NCI-H1694 treated with DMSO at 0.1 percent for 48 hours (cell line): Measurements from ENCODE around the gene LIPH.

Experiments
- DNase-seq: peaks from one replicate; lab custom pipeline; 2025; lab: John Stamatoyannopoulos, UW

LIPH gene

DNA sequence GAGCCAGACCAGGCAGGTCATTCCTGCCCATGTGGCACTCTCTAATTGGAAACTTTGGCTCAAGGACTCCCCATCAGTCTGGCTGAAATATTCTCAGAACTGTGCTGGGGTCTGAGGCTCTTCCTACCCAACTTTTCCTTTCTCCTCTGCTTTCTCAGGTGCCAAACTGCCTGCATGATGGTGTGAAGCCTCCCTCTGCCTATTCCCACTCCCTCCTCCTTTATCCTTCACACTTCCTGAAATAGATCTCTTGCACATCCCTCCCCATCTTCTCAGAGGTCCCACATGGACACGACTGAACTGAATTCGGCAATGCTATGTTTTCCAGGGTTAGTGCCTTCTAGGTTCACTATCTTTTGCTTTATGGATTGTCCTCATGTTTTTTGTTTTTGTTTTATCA is 12.5 kb downstream of the LIPH start:
- DNase-seq = no peak

- peak; percentile 4 for DNase-seq
Observed at GRCh38 chr3:185537369-185537970, 14.9 kb downstream of the LIPH start.

- DNase-seq = no peak
Observed at GRCh38 chr3:185534511-185534910, 17.9 kb downstream of the LIPH start.

DNA sequence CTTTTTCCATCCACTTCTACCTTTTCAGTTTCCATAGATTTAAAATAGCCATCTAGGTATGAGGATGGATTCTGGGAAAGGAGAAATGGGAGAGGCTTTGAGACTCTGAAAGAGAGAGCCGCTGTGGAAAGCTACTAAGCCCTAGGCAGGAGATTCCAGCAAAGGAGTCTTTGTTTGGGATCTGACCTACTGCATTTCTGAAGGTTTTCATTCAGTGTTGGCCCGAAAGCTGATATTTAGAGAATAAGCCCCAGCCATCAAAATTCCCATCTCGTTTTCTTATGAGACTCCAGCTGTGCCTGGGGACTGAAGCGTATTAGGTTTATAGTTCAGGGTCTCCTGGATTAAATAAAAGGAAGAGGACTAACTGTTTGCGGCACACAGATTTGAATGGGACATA is 19.5 kb downstream of the LIPH start:
- DNase-seq = no peak

- no peak for DNase-seq
Observed at GRCh38 chr3:185530856-185531255, 21.5 kb downstream of the LIPH start.

DNA sequence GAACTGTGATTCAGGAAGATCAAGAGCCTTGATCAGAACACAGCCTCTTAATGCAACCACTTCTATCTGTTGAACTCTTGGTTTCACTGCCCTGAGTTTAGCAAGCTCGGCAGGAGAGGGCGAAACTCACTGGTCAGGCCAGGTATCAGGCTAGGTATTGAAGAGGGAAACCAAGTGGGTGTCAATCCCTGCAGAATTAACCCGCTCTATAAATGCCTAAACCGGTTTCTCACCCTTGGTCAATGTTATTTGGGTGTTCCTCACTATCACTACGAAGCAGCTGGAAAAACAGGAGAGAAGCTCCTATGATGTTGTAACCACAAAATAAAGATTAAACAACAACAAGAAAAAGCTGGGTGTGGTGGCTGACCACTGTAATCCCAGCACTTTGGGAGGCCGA is 23.9 kb downstream of the LIPH start:
- DNase-seq = no peak

DNA sequence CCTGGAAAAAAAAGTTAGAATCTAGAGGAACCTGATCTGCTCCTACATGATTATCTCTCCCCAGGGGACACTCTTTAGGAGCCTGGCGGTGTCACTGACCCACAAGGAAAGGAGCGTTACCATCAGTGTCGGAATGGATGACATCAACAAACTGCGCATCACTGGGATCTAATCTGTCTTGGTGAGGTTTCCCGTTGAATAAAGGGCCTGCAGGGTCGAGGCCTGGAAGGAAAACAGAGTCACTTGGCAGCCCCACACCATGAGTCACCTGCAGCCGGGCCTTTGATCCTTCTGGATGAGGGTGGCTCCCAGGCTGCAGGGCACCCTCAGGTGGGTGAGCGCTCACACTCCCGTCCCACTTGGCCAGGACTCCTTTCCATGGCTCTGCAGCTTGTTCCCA is 25.0 kb downstream of the LIPH start:
- no peak for DNase-seq

DNA sequence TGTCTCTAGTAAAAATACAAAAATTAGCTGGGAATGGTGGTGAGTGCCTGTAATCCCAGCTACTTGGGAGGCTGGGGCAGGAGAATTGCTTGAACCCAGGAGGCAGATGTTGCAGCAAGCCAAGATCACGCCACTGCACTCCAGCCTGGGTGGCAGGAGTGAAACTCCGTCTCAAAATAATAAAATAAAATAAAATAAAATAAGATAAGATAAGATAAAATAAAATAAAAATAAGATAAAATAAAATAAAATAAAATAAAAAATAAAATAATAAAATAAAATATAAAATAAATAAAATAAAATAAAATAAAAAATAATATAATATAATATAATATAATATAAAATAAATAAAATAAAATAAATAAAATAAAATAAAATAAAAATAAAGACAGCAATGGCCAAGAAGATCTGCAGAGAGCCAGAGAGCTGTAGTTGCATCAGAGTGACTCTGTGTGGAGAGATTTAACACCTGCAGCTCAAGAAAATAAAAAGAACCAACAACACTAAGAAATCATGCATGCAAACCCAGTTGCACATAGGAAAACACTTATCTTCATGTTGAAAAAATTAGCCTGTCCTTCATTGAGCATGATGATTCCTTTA is 25.9 kb downstream of the LIPH start:
- DNase-seq = no peak

DNA sequence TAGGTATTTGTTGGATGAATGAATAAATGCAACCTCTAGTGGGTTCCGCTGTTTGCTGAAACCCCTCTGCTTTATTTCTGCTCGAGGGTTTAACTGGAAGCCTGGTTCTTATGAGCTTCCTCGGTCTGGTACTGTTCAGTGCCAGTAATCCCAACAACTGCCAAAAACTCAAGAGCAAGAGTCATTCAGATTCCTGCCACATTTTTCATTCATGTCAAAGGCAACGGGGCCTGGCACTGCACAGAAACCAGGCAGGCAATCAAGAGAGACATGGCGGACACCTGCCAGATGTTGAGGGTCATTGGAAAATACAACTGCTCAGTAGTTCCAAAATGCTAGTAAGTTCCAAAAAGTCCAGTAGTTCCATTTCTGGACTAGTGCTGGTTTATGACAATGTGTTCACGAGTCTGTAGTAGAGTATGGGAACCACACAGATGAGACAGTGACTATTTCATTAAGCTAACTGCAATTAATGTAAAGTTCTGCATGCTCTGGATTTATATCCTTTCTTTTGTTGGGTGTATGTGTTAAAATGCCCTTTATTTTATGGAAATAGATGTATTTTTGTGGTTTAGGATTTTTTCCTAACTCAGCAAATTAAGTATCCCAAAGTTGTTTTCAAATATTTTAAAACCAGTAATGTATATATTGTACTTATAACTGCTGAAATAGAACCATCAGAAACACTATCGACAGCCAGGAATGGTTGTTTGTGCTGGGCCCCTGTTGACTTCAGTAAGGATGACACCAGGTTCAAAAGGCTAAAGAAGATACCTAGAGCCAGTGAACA is 30.8 kb downstream of the LIPH start:
- no peak for DNase-seq

GRCh38 chr3:185519021-185519420 is 33.4 kb downstream of the LIPH start:
- DNase-seq = no peak

DNA sequence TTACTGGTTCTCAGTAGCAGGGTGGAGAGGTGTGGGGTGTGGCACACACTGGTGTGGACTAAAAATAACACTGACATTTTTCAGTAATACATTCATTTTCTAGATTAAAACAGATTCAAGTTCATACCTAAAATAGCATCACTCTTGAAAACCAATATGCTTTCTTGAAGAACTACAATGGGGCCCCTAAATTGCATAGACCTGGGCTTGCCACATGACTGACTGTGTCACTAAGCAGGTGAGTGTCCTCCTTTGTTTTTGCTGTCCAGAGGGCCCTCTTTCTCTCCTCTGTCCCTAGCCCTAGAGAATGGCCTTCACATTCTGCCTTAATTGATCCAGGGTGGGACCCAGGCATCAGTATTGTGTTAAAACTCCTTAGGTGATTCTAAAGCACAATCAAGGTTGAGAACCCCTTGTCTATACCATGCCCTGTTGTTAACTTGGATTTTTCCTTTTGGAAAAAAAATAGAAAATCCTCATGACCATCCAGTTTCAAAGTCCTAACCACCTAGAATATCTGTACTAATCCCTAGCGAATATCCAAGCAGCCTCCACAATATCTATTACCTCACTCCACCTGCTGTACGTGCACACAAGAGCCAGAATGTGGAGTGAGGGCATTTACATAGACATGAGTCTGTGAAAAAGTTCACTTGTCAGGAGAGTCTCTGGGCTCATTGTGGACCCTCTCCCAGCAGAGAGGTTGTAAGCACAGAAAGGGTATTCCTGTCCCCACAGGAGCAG is 34.8 kb downstream of the LIPH start:
- DNase-seq = no peak

GRCh38 chr3:185511711-185512110 is 40.7 kb downstream of the LIPH start:
- DNase-seq = no peak

DNA sequence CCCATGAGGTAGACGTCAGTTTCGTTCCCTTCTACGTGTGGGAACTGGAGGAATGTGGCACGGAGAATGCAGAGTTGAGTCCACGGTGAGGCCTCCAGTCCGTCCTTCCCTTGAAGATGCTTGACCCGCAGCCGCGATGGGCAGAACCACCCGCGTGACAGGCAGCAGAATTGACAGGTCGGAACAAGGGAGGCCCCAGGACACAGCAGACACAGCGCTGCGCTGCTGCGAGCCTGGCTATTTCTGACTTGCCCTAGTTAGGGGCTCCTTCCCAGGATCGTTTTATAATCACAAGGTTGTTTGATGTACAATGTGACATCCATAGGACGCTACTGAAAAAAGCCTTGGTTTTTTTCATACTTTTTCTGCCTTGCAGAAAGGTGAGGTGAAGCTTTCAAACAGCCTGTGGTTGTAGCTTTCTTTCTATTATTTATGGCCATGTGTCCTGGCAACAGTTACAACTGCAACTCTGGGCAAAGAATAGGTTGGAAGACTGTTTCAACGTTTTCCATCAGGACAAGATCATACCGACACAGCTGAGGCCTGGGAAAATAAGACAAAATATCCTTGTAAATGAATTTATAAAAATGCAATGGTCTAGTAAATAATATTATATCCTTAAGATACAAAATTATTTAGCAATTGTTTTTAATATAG is 43.9 kb downstream of the LIPH start:
- no peak for DNase-seq

- DNase-seq = no peak
Observed at GRCh38 chr3:185507883-185508282, 44.5 kb downstream of the LIPH start.

DNA sequence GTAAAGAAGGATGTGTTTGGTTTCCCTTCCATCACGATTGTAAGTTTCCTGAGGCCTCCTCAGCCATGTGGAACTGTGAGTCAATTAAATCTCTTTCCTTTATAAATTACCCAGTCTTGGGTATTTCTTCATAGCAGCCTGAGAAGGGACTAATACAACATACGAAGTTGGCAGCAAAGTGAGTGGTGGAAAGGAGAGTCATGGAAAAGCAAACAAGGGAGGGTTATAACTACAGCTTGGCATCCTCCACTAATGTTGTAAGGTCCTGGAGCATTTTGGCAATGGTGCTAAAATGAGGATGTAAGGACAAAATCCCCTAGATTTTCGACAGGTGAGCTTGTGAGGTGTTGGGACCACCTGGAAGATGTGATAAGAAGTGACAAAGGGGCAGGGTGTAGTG is 47.8 kb downstream of the LIPH start:
- no peak for DNase-seq

DNA sequence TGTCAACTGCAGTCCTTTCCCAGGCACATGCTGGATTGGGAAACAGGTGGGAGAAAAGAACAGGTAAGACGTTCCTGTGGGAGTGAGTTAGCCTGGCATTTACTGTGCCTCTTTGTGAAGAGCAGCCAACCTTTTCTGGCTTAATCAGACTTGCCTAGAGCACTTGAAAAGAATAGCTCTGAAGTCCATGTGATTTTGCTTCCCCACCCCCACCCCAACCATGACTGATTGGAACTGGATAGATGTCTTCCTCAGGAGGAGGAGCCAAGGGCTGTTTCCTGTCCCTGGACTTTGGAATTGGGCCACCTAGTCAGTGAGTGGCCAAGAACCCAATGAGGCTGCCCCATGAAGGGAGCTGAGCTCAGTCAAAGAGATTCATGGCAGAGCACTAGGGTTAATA is 48.9 kb downstream of the LIPH start:
- no peak for DNase-seq

DNA sequence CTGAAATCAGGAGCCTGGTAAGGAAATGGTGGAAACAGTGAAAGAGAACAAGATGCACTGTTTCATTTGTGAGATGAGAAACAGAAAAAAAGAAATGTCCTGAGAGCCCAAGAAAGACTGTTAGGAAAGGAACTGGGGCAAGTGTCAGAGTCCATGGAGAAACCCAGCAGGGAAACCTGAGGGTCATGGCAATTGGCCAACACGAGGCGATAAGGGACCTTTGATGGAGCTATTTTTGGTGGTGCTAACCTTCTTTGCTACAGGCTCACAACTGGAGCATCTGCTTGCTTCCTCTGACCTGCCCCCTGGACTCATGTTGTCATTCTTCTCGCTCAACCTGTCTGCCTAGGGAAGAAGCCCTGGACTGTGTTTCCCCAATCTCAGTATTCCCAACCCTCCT is 49.4 kb downstream of the LIPH start:
- DNase-seq = no peak

DNA sequence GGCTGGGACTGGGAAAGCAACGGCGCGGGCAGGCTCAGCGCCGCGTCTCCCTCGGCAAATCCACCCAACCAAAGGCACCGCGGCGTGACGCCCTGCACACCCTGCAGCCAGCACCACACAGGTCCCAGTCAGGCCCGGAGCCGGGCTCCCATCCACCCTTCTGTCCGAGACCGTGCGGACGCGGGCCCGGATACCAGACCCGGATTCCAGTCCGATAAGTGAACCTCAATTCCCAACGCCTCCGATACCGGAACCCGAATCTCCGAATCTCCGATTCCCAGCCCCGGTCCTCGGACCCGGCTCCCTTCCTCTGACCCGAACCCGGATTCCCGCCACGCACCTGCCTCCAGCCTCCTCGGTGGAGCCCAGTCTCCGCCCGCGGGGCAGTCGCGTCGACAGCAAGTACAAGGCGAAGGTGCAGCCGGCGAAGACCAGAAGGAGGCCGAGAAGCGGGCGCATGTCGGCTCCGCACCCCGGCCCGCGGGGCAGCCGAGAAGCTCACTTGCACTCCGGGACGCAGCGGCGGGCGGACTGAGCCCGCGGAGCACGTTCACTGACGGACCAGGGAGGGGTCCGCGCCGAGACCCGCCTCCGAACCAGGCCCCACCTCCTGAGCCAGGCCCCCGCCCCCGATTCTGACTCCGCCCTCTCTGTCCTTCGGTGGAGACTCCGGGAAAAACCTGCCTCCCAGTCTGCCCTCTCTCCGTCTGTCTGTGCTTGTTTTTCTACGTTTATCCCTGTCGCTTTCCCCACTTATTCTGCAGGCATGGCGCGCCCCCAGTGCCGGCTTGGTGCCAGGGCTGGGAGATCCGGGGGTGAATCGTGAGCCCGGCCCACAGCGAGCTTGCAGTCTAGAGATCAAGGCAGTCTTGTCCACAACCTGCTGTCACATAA is 53.6 kb downstream of the LIPH start, which contains the start of gene TMEM41A:
Gene TMEM41A, minus strand, starts transcription at position 533 of the 894 bp plus-strand sequence. Its CDS starts 74 bp downstream, at position 459.
- peak; percentile 84 for DNase-seq

- no peak for DNase-seq
Observed at GRCh38 chr3:185490241-185490640, 62.1 kb downstream of the LIPH start.

DNA sequence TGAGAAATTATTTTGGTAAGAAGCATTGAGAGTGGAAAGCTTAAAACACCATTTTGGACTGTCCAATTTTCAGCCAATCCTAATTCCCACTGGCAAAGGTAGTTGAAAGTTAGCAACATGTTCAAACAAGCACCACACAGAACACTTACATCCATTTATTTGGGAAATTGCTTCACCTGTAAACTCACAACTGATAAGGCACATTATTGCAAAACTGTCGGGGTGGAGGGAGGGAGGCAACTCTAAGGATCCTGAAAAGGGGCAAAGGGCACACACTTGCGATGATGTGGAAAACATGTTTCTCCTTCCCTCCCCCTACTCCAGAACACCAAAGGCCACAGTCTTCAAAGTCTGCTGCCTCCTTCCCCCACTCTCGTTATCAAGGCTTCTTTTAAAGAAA is 62.9 kb downstream of the LIPH start:
- DNase-seq = no peak

DNA sequence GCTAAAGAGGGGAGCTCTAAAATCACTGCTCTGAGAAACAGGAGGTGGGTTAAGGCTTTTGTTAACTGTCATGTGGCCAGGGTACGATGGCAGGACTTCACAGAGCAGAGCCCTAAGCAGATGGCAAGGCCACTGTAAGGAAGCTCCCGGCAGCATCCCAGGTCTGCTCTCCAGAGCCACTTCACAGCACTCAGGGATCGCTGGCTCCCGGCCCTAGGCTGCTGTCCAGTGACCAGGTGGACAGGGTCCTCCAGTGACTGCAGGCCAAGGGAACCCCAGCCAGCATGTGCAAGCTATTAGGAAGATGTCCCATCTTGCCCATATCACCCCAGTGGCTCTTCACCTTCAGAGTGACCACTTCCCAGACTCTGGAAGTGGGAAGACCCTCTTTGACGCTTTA is 63.9 kb downstream of the LIPH start:
- DNase-seq = no peak
